Measurements from ENCODE around the gene ATP7B. TPM values are rescaled to one million over a fixed set of nuclear protein-coding genes. Genes with fewer than 3 reads are reported as not detected.

Gene ATP7B
- total and polyA plus RNA-seq, 2 experiments from 2014 or later: 2.2 to 12.8 TPM

- no peak for TF ChIP-seq ETS1 (IDR thresholded peaks at IDR 0.05)
These were observed 66.8 kb downstream of the ATP7B start (continued) for GRCh38 chr13:51944428-51944827.

GRCh38 chr13:51943721-51944120, 67.5 kb downstream of the ATP7B start:
- Histone ChIP-seq H3K4me1 (ENCODE audit: insufficient read depth) (no peaks in the 10 kb centered on the region), H3F3A (replicated peaks; ENCODE audit: low read depth) (no peaks in the 10 kb centered on the region), H3K79me2 (replicated peaks; ENCODE audit: insufficient read depth) (no peaks in the 10 kb centered on the region), H3K9me2 (ENCODE audit: insufficient read depth) (no peaks in the 10 kb centered on the region), H3K36me3 (ENCODE audit: insufficient read depth) (no peaks in the 10 kb centered on the region; the same call in 1 of the 2 replicates), H2AFZ (no peak overlapping the region), H3K4me2 (no peak overlapping the region), H3K27ac (ENCODE audit: low read depth) (no peak overlapping the region), H3K27me3 (ENCODE audit: insufficient read depth) (no peaks in the 10 kb centered on the region), H4K20me1 (replicated peaks; ENCODE audit: insufficient read depth) (no peaks in the 10 kb centered on the region), H3K4me3 (no peak overlapping the region)
- ATAC-seq (no peak), DNase-seq (ENCODE audit: low spot score) (no peak)
- no peaks in the 10 kb centered on the region for H3K36me3 Mint-ChIP-seq (ENCODE audit: low read depth)
- H3K4me3 Mint-ChIP-seq: no peak overlapping the region
- no peaks in the 10 kb centered on the region for H3K4me1 Mint-ChIP-seq
- peaks cover 7% of the 10 kb centered on the region for H3K27me3 Mint-ChIP-seq (ENCODE audit: insufficient read depth, low read depth, poor library complexity)
- no peak overlapping the region for H3K27ac Mint-ChIP-seq
- H3K9me3 Mint-ChIP-seq: no peaks in the 10 kb centered on the region
- TF ChIP-seq ZNF331 (CRISPR knock-in tag; IDR thresholded peaks at IDR 0.05; ENCODE audit: low read depth) (no peak), ETS1 (IDR thresholded peaks at IDR 0.05) (no peak), CTCF (conservative IDR thresholded peaks at IDR 0.05; ENCODE audit: low read depth in 2 of 2) (no peak), REST (IDR thresholded peaks at IDR 0.05; ENCODE audit: unreplicated experiment) (no peak), ZNF462 (CRISPR knock-in tag; IDR thresholded peaks at IDR 0.05) (no peak), ZNF114 (CRISPR knock-in tag; IDR thresholded peaks at IDR 0.05) (no peak), CREB1 (CRISPR knock-in tag; IDR thresholded peaks at IDR 0.05; ENCODE audit: low read depth) (no peak), EZH2 (IDR thresholded peaks at IDR 0.05; ENCODE audit: low read depth, unreplicated experiment) (no peak), POLR2AphosphoS5 (IDR thresholded peaks at IDR 0.05; ENCODE audit: low read depth) (no peak), EZH2phosphoT487 (IDR thresholded peaks at IDR 0.05; ENCODE audit: unreplicated experiment) (no peak), JUNB (IDR thresholded peaks at IDR 0.05; ENCODE audit: unreplicated experiment) (no peak), STAT1 (IDR thresholded peaks at IDR 0.05; ENCODE audit: unreplicated experiment) (no peak)
